ENCODE data around the gene EFCAB10.

EFCAB10 gene

DNA sequence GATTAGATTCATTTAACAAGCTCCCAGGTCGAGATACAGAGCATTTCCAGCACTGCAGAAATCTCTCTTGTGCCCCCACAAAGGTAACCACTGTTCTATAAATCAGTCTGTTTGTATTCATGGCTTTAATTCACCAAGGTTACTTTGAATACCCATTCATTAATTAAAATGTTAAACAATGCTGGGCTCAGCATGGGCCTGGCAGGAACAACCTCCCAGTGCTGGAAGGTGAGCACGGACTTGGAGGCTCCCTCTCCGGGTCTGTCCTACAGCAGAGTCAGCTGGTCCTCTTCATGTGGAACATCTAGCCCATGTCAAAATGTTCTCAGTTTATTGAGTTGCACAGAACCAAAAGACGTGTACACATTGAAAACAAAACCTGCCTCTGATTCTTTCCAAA, 15.6 kb upstream of the EFCAB10 start:
- DNase-seq = no peak

DNA sequence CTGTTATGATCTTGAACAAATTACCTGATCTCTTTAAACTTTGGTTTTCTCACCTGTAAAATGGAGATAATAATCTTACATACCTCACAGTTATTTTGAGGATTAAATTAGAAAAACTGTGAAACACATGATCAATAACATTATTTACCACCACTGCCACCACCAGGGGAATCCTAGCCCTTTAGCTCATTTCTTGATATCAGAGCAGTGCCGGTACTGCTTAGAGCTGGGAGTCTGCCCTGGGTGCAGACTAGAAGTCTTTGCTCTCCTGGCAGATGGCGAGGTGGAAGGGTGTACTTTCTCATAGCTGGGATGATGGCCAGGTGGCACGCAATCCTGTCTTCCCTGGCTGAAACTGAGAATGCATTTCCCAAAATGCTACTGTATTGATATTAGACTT, 12.7 kb upstream of the EFCAB10 start:
- DNase-seq = no peak

DNA sequence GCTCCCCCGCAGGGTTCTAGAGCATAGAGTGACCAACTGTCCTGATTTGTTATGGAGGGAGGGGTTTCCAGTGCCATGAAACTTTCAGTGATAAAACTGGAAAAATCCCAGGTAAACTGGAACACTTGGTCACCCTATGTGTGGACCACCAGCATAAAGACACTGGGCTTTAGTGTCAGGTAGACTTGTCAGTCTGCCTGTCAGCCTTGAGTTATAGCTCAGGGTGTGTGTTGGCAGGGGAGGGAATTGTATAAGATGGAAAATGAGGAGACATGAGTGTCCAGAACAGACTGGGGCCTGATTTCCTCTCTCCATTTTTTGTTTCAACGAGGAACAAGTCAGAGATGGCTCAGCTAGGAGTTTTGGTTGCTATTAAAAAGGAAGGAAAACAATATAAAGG, 10.2 kb upstream of the EFCAB10 start:
- DNase-seq = no peak

DNA sequence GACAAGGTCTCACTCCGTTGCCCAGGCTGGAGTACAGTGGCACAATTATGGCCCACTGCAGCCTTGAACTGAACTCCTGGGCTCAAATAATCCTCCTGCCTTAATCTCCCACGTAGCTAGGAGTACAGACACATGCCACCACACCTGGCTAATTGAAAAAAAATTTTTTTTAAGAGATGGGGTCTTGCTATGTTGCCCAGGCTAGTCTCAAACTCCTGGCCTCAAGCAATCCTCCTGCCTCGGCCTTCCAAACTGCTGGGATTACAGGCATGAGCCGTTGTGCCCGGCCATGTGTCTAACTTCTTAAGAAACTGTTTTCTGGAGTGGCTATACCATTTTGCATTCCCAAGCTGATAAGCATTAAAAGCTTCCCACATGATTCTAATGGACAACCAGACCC, 9.5 kb upstream of the EFCAB10 start:
- DNase-seq = no peak

DNA sequence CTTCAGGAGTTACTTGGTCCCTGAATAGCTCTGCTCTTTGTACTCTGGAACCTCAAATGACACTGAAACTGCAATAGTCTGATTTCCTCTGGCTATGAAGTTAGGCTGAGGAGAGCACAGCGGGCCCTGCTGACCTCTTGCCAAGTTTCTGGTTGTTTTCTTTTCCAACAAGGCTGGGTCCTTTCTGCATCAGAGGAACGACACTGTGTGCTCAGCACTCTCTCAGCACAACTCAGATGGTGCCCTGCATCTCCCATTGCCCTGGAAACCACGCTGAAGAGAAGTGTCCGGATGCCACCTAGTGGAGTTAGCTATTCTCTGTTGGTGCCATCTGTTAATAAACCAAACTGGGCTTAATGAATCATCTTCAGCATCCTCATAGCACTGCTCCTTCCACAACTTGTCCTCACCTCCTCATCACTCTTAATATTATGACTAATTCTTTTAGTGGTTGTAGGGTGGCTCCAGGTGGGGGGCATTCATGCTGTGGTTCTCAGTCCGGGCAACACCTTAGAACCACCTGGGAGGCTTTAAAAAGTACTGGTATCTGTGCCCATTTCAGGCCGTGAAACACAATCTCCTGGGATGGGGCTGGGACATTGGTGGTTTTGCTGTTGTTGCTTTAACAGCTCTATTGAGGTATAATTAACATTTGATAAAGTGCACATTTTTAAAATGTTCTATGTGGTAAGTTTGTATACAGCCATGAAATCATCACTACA, 8.2 kb upstream of the EFCAB10 start:
- peak; percentile 60 for DNase-seq

DNA sequence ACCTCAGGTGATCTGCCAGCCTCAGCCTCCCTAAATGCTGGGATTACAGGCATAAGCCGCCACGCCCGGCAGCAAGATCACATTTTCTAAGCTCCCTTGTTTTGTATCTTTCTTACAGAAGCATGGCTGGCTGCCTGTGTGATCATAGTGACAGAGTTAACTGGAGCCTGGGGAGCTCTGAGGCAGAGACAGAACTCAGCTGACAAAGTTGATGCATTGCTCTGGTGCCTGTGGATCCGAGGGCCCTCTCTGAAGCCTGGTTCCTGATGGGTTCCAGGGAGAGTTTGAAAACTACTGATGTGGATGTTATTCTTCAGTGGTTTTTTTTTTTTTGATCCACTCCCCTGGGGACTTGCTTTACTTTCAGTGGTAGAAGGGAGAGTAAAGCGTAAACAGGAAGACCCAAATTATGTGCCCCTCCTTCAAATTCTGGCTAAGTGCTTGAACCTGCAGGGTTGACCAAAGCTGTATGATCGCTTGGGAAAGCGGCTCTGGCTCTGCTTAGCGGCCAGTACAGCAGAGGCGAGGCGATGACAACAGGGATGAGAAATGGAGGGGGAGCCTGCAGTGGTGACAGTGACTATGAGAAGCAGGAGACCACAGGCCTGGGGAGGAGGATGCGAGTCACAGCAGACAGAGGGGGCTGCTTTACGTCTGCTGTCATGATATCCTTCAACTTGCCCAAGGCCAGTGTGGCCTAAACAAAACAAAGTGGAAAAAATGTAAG, 6.8 kb upstream of the EFCAB10 start:
- peak; percentile 42 for DNase-seq

DNA sequence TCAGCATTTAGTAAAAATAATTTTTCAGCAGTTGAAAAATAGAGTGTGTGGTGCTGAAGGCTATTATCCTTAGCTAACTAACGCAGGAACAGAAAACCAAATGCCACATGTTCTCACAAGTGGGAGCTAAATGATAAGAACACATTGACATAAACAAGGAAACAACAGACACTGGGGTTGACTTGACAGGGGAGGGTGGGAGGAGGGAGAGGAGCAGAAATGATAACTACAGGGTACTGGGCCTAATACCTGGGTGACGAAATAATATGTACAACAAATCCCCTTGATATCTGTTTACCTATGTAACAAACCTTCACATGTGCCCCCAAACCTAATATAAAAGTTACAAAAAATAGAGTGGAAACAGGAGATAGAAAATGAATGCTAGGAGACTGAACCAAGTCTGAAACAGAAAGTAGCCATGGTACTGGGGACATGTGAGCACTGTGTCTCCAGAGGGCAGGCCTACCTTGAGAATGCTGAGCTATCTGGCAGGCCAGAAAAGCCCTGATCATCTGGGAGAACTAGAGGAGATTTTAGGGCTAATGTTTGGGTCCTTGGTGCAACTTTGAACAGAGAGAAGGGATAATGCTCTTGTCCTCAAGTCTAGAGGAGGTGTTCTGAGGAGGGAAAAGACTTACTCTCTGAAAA, 4.7 kb upstream of the EFCAB10 start:
- DNase-seq = no peak

DNA sequence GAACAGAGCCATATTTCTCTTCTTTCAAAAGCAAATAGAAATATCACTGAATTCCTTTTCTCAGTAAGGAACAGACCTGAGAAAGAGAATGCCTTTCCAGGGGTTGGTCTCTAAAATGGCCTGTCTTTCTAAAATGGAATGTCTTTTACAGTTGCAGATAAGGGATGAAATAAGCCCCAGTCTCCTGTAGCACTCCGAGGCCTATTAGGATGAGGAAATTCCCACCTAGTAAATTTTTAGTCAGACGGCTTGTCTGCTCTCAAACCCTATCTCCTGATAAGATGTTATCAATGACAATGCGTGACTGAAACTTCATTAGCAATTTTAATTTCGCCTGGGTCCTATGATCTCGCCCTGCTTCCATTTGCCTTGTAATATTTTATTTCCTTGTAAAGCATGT, 2.9 kb upstream of the EFCAB10 start:
- no peak for DNase-seq

DNA sequence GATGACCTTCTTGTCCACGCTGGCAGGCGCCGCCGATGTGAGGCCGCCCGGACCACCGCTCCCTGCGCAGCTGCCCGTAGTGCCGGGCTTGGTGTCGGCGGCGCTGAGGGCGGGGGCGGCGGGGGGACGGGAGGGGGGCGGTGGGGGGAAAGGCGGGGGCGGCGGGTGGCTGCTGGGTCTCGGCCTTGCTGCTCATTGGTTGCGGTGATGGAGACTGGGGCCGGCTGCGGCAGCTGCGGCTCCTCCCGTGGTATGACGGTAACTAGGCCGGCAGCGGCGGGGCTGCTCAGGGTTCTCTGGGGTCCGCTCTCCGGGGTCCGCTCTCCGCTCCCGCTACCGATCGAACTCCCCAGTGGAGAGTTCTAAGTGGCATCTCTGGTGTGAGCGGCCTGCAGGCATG, 1.8 kb upstream of the EFCAB10 start:
- DNase-seq = no peak

DNA sequence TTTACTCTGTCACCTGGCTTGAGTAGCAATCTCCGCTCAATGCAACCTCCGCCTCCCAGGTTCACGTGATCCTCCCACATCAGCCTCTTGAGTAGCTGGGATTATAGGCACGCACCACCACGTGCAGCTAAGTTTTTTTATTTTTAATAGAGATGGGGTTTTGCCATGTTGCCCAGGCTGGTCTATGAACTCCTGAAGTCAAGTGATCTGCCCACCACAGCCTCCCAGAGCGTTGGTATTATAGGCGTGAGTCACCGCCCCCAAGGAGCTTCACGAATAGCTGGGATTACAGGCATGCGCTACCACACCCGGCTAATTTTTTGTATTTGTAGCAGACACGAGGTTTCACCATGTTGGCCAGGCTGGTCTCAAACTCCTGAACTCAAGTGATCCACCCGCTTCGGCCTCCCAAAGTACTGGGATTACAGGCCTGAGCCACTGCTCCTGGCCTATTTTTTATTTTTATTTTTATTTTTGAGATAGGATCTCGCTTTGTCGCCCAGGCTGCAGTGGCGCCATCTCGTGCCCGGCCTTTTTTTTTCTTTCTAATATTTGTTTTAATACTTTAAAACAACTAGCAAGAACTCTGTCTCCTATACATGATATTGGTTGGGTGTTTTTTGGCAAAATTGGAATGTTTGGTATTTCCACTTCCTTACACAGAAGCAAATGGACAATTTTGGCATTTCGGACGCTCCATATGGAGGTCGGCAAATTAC, 1.1 kb downstream of the EFCAB10 start:
- no peak for DNase-seq

DNA sequence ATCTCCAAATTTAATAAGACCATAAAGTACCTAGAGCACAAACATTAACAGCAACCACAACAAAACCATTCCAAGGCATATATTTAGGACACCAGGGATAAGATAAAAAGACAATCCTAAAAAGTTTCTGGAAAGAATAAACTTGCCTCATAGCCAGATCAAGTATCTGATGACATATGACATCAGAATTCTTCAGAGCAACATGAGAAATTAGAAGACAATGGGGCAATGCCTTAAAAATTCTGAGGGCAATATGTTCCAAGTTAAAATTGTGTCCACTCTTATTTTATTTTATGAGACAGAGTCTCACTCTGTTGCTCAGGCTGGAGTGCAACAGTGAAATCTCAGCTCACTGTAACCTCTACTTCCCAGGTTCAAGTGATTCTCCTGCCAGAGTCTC, 2.8 kb downstream of the EFCAB10 start:
- DNase-seq = no peak

DNA sequence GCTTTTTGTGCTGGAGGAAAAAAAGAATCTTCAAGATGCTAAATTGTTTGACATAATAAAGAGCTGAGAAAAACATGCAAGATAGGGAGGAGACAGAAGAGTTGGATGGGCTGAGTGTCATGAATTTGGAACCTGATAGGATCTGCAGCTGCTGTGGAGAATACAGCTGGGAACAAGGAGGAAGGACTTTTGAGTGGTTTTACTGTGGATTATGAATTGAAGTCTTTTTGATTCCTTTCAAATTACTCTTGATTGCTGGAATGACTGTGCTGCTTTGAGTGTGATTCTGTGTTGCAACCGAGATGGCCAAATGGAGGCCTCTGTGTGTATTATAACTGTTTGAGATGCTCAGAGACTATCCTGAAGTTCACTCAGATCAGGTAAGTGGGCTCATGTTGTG, 4.0 kb downstream of the EFCAB10 start:
- DNase-seq = no peak

DNA sequence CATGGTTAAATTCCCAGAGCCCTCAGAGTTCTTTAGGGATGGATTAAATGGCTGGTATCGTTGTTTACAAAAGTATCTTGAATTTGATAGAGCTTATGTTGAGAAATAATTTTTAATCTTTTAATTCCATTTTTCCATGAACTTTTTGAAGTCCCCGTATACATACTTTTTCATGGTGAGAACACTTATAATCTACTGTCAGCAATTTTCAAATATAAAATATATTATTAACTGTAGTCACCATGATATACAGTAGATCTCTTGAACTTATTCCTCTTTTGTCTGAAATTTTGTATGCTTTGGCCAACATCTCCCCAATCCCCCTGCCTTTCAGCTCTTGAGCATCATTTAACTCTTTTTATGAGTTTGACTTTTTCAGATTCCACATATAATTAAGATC, 9.4 kb downstream of the EFCAB10 start:
- no peak for DNase-seq

DNA sequence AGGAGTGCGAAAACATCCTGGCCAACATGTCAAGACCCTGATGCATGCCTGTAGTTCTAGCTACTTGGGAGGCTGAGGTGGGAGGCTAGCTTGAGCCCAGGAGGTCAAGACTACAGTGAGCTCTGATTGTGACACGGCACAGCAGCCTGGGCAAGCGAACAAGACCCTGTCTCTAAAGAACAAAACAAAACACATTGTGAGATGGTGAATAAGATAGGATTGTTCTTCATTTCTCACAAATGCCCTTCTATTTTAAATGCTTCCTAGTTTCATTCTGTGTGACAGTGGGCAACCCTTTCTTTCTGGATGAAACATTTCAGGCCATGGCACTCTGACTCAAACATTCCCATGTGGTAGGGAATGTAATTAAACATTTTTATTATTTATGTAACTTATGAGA, 13.5 kb downstream of the EFCAB10 start:
- DNase-seq = no peak

DNA sequence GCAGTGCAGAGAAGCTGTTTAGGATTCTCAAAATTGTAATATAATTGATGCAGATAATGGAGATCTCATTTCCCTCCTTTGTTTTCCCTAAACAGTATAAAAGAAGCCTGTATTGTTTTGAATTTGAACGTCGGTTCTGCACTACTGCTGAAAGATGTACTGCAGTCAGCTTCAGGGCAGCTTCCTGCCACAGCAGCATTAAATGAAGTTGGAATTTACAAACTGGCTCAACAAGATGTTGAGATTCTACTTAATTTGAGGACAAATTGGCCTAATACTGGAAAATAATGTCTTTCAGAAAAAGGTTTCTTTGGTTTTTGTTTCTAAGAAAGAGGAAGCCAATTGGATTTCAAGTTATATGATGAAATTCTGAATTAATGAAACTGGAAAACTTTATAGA, 14.3 kb downstream of the EFCAB10 start:
- DNase-seq = no peak

DNA sequence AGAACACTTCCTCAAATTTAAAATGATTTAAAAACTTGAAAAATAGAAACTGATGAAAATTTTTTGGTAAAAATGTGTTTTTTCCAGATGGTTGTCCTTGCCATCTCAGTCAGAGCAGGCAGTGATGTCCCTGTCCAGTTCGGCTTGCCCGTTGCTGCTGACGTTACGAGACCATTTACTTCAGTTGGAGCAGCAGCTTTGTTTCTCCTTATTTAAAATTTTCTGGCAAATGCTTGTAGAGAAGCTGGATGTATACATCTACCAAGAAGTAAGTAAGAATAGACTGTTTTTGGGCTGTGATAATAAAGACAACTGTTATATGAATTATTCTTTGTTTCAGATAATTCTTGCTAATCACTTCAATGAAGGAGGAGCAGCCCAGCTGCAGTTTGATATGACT, 16.1 kb downstream of the EFCAB10 start:
- DNase-seq = no peak

DNA sequence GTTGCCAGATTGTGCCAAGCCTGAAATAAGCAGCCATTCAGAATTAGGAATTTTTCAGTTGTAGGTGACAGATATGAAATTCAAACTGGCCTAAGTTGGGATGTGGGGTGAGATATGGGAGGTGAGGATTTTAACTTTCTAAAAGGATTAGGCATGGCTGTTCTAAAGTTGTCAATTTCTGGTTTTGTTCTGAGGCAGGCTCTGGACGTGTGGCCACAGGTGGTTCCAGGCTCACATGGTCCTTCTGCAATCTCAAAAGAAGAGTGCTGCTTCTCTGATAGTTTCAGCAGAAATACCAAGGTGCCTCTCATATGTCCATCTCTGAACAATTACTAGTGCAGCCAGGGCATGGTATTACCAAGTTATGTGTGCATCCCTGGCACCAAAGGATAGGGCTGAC, 21.4 kb downstream of the EFCAB10 start:
- DNase-seq = no peak

DNA sequence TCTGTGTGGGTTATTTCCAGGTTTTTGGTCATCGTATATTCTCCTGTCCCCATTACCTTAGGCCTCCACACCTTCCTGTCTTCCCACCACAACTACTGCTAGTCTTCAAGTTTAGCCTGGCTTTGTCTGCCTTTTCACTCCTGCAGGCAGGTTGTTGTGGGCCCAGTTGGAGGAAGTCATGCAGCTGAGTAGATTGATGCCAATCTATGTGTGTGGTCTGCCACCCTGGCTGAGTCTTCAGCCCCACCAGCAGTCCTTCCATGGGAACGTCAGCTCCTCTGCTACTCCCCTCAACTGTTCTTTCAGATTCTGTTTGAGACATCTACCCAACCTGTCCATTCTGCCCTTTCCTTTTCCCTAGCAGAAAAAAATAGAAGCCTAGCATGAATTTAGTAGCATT, 43.0 kb downstream of the EFCAB10 start:
- DNase-seq = no peak

DNA sequence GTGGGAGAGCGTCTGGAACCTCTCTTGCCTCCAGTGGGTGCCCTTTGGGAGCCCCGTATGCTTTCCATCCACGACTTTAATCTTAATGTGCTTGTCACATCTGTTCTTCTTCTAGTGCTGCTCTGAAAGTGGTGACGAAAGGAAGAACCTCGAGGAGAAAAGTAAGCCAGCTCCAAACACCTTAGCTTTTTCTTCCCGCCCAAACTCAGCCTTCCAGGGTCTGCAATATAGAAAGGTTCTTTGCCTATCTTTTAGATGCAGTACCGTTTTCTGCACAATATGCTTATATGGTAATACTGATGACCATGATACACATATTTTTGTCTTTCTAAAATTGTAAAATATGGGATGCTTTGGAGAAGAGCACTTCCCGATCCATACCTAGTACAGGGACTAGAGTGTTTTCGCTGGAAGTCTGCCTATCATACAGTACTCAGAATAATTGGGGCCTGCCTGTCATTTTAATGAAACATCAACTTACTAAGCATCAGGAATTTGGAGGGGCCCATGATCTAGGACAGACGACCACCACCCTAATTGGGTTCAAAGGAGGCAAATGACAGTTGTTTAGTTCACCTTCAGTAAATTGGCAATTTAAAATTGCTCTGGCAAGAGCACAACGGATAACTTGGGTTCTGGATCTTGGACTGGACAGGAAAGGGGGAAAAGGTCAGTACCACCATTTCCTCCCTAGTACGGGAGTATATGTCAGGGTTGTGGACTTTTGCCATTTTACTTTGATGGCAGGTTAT, 48.4 kb downstream of the EFCAB10 start:
- DNase-seq = no peak

DNA sequence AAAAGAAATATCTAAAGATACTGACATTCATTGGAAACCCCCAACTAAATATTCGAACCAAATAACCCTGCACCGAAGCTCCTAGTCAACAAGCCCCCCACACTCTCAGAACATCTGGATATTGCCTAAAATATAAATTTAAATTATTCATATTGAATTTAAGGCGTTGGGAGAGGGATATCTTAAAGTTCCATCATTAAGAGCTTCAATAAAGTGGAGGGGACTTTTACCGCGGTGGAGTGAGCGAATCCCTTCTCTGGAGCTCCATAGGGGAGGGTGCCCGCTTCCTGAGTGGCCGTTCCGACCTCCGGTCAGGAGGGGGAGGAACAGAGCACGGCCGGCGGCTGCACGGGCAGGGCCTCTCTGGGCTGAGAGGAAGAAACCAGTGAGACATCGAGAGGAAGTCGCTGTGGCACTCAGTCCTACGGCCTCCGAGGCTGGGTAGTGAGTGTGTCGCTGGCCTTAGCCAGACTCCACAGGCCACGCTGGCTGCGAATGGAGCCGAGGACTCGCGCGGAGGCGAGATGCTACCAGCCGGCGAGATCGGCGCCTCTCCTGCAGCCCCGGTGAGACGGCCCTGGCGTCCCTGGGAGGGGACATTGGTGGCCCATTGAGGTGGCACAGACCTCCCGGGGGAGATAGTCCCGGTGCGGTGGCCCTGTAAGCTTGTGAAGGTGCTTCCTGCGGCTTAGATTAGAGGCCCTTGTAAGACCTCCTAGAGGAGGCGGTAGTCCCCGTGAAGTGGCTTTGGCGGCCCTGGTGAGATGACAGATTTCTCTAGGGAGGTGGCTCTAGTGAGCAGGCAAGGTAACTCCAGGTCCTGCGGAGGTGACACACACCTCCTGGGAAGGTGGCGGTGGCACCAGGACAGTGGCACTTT, 49.3 kb downstream of the EFCAB10 start, which contains the start of gene RINT1:
RINT1 (plus strand) TSS at position 410 of the 880 bp plus-strand sequence; CDS start at position 525, 115 bp downstream.
- peak; percentile 94 for DNase-seq

DNA sequence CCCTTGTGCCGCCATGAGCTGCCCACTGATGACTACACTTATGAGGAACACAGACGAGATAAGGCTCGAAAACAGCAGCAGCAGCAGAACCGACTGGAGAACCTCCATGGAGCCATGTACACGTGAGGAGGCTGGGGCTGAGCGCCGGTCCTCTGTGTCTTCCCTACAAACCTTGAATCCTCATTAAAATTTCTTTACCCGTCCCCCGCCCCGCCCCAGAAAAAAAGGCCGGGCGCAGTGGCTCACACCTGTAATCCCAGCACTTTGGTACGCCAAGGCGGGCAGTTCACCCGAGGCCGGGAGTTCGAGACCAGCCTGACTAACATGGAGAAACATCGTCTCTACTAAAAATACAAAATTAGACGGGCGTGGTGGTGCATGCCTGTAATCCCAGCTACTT, 50.7 kb downstream of the EFCAB10 start:
- DNase-seq = no peak

DNA sequence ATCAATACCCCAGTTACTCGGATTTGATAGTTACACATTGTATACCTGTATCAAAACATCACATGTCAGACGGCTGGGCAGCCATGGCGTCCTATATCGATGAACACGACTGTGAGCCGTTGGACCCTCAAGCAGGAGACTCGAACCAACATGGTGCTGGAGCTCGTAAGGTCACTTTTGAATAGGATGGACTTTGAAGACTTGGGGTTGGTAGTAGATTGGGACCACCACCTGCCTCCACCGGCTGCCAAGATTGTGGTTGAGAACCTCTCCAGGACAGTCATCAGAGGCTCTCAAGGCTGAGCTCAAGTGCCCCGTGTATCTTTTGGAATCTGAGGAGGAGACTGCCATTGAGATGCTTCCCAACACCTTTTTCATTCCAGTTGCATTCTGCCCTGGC, 51.2 kb downstream of the EFCAB10 start:
- no peak for DNase-seq

Data from stimulated activated CD8-positive, alpha-beta memory T cell treated with anti-CD3 and anti-CD28 coated beads, Interleukin-4, amount 100 ng/mL, for 48 hours (primary cell).